Activated naive CD8-positive, alpha-beta T cell treated with anti-CD3 and anti-CD28 coated beads, Interleukin-2, amount 10 ng/mL, durations not matched to agents 7 days and 5 days (primary cell): Measurements from ENCODE around the gene NR5A2. TPM values are rescaled to one million over a fixed set of nuclear protein-coding genes. Genes with fewer than 3 reads are reported as not detected.

ENCODE experiments used
- ATAC-seq: fragments of 150-1000 bp; cut with Tn5 transposase; one replicate; pipeline ENCODE4 v1.10.0; 2021; ENCODE audit warnings: low read depth, moderate library complexity
- POLR2A ChIA-PET: fragments of 350-600 bp; sonication (Branson Sonifier 250); formaldehyde crosslinking; loops from one replicate; lab custom pipeline; 2021; ENCODE audit warnings: antibody characterized with exemption; lab: Charles Lee
- DNase-seq: peaks from one replicate; pipeline ENCODE4 v3.0.0; 2021
- H3K27ac Mint-ChIP-seq: one replicate; pipeline ENCODE4 v1.8.0; 2022; ENCODE audit warnings: mild to moderate bottlenecking, mixed read lengths
- H3K27me3 Mint-ChIP-seq: one replicate; pipeline ENCODE4 v1.8.0; 2022; ENCODE audit warnings: mild to moderate bottlenecking, moderate library complexity, mixed read lengths
- H3K36me3 Mint-ChIP-seq: one replicate; pipeline ENCODE4 v1.8.0; 2021; ENCODE audit warnings: mild to moderate bottlenecking, mixed read lengths
- H3K4me1 Mint-ChIP-seq: one replicate; pipeline ENCODE4 v1.8.0; 2021; ENCODE audit warnings: mixed read lengths
- H3K4me3 Mint-ChIP-seq: one replicate; pipeline ENCODE4 v1.8.0; 2022; ENCODE audit warnings: mild to moderate bottlenecking, moderate library complexity, mixed read lengths
- H3K9me3 Mint-ChIP-seq: one replicate; pipeline ENCODE4 v1.8.0; 2021; ENCODE audit warnings: mixed read lengths
- total RNA-seq, 2 experiments: library from RNA; stranded (reverse); gene quantifications; one replicate each; pipeline ENCODE4 v1.2.3, GENCODE V29; 2021

The NR5A2 gene
- total RNA-seq, 2 experiments from 2014 or later = not detected

DNA sequence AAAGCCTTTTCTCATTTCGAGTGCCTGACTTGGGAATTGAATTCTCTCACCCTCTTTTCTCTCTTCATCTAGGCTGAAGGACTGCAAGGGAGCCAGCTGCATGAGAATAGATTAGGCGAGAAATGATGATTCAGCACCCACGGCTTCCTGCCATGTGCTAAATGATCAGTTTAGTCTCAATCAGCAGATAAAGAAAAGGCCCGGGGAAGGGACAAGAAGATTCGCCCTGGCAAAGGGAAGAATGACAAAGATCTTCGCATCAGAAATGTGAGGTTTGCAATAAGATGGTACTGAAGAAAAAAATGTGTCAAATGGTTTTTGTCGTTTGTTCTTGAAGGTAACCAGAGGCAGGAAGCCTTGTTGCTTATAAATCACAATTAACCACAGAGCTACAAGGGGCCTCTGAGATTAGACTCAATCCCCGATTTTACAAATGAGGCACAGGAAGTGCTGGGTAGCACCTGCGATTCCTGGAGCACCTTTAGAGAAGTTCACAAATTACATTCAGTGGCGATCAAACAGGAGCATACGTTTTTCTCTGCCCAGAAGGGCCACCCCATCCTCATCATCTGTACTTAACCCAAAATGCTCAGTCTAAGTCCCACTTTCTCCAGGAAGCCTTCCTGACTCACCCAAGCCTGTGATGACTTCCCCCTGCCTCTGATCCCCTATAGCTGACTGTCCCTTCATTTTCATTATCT lies 198.9 kb downstream of the NR5A2 start:
- POLR2A ChIA-PET = no interaction called here
- DNase-seq (no peak), ATAC-seq (peak; percentile 63)
- peaks cover 4% of the 10 kb centered on the region for H3K9me3 Mint-ChIP-seq
- H3K27ac Mint-ChIP-seq = no peak overlapping the region
- peak overlapping the region; percentile 6 for H3K4me3 Mint-ChIP-seq
- no peaks in the 10 kb centered on the region for H3K36me3 Mint-ChIP-seq
- H3K4me1 Mint-ChIP-seq = peaks cover 13% of the 10 kb centered on the region
- peaks cover 17% of the 10 kb centered on the region for H3K27me3 Mint-ChIP-seq

DNA sequence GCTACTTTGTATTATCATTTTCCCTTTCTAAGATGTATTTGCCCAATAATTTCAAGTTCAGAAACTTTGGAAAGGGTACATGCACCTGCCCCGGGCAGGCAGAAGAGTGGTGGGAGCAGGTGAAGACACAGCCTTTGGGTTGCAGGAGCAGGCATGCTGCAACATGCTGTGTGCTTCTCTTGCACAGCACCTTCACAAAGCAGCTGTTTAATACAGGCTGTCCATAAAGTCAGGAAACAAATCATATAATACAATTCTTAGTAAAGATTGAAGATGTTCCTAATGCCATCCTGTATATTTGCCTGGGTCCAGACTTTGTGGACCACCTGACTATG lies 199.4 kb downstream of the NR5A2 start:
- Mint-ChIP-seq H3K36me3 (no peaks in the 10 kb centered on the region), H3K27ac (no peak overlapping the region), H3K4me1 (peaks cover 10% of the 10 kb centered on the region), H3K9me3 (peaks cover 4% of the 10 kb centered on the region), H3K4me3 (no peak overlapping the region), H3K27me3 (peaks cover 17% of the 10 kb centered on the region)
- POLR2A ChIA-PET = no interaction called here
- ATAC-seq (no peak), DNase-seq (no peak)
